GM19328 (cell line): ENCODE data around the gene VPS52.

Experiments used
- ATAC-seq: cut with Tn5 transposase; IDR thresholded peaks from one replicate; pipeline ENCODE4 v1.9.1; 2021; ENCODE audit warnings: mild to moderate bottlenecking, moderate library complexity; ENCODE audit not compliant: unreplicated experiment

The VPS52 gene

GRCh38 chr6:33305052-33305451 is 33.4 kb upstream of the VPS52 start:
- ATAC-seq: no peak

- ATAC-seq: no peak
Measured at GRCh38 chr6:33304216-33304615, 32.5 kb upstream of the VPS52 start.

DNA sequence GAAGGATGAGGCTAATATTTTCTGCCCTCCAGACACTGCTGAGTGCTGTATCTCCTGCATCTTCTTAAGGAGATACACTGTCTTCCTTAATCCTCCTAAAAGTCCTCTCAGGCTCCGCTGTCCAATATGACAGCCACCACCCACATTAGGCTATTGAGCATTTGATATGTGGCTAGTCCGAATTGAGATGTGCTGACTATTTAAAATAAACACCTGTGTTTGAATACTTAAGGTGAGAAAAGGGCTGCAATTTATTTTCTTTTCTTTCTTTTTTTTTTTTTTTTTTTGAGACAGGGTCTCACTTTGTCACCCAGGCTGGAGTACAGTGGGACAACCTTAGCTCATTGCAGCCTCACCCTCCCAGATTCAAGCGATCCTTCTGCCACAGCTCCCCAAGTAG is 30.2 kb upstream of the VPS52 start:
- ATAC-seq: no peak

- peak; percentile 66 for ATAC-seq
Measured at GRCh38 chr6:33299237-33299944, 27.7 kb upstream of the VPS52 start.

DNA sequence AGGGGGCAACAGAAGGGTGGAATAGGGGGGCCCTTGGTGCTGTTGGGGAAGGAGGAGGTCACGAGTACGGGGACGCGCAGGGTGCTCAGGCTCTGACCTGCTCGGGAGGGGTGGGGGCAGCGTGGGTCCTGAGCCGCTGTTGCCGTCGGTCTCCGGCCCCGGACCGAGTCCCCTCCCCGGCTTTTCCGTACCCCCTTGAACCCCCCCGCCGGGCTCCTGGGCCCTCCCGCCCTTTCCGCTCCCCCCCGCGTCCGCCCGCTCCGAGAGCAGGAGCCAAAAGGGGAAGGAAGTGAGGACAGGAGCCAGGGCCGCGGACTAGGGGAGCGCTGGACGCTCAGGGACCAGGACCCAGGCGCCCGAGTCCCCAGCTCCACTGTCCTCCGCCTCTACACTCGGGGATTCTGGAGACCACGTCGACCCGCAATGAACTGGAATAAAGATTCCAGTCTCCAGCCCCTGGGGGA is 27.1 kb upstream of the VPS52 start, which contains the start of gene RGL2:
Gene RGL2 (minus strand): TSS at position 170 of the 464 bp plus-strand sequence. CDS start 332 bp downstream, outside the sequence.
- peak; percentile 19 for ATAC-seq

- ATAC-seq: no peak
Measured at GRCh38 chr6:33297956-33298772, 26.5 kb upstream of the VPS52 start.

- ATAC-seq: no peak
Measured at GRCh38 chr6:33297406-33297955, 25.8 kb upstream of the VPS52 start.

DNA sequence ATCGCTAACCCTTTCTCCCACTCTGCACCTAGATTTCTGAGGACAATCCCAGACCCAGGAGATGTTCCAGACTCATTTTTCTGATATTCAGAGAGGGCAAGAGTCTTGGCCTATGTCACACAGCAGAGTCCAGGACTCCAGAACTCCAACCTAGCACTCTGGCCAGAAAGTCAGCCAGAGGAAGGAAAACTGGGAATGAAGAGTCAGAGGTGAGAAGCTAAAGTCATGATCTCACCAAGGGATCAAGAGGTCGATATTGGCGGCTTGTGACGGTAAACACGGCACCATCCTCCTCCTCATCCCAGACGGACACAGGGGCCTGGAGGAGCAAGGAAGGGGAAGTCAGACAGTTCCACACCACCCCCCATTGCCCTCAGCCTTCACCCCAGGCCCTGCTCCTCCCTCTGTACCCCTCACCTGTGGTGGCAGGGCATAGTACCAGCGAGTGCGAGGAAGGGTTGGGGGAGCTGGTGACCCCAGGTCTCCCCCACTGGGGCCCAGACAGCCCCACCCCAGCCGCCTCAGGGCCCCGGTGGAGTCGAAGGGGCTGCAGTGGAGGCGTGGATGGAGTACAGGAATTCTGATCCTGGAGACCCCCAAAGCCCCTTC is 25.2 kb upstream of the VPS52 start:
- no peak for ATAC-seq

GRCh38 chr6:33295621-33296369 is 24.1 kb upstream of the VPS52 start:
- no peak for ATAC-seq

DNA sequence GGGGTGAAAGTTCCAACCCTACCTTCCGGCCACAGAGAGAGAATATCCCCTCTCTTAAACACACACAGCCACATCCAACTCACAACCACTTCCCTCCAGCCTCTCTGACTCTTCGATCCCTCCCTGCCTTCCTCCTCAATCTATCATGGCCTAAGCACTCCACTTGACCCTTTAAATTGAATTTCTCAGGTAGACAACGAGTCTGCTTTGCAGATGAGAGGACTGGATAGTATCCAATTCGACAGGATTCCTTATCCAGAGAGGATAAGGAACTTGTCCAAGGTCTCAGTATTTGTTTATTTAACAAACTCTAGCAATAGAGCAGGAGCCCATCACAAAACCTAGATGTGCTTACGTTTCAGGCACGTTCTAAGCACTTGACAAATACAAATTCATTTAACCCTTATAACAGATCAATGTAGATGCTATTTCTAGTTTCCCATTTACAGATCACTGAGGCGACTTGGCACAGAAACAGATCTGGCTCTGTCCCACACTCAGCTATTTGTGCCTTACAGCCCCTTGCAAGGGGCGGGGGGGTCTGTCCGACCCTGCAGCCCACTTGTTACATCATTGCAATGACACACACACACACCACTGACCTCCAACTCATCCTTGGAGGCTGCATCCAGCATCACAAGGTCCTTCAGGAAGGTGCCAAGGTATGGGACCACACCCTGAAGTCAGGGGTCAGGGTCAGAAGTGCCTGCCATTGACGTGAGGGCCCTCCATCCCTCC is 22.6 kb upstream of the VPS52 start:
- ATAC-seq: no peak

DNA sequence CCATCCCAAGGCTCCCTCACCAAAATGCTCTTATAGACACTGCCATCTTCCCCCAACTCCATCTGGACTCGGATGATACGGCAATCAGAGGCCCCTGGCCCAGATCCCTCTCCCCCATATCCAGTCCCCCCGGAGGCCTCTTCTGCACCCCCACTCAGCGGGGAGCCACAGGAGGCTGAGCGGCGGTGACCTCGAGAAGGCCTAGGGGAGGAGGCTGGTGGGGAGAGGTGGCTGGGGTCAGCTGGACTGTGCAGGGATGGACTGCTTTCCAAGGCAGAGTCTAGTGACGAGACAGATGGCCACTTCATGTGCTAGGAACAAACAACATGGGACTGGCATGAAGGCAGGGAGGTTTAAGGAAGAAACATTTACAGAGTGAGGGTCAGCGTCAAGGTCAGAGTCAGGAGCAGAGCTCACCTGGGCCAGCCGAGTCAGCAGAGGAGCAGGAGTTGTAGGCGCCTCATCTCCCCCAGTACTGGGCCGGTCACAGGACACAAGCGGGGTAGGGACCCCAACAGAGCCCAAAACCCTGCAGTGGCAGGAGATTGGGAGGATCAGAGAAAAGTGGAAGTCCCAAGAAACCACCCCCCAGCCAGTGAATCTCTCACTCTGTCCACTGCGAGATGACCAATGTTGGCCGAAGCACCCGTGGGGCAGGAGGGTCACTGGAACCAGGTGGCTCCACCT is 21.5 kb upstream of the VPS52 start:
- ATAC-seq: no peak

GRCh38 chr6:33290459-33290858 is 18.8 kb upstream of the VPS52 start:
- no peak for ATAC-seq

DNA sequence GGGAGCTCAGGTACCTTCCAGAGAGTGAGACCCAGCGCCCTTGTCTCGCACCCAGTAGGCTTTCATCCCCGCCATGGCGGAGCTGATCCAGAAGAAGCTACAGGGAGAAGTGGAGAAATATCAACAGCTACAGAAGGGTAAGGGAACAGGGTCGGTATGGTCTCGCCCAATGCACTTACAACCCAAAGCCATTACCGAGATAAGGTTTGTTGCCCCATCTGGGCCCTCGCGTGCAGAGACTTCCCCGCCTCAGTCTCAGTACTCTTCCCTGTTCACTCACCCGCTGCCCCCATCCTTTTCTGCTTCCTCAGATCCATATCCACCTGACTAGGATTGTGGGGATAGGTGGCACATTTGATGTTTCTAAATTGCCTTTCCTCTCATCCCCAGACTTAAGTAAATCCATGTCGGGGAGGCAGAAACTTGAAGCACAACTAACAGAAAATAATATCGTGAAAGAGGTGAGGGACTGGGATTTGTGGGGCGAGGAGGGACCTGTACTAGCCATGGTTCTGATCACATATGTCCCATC is 18.2 kb upstream of the VPS52 start:
- no peak for ATAC-seq

- peak; percentile 70 for ATAC-seq
Measured at GRCh38 chr6:33288921-33289783, 17.5 kb upstream of the VPS52 start, which contains the start of the genes PFDN6 and WDR46. PFDN6 (plus strand) TSS chr6:33289601; CDS start chr6:33289857, 256 bp downstream. WDR46 (minus strand) TSS chr6:33289239; CDS start chr6:33289170, 69 bp downstream.

DNA sequence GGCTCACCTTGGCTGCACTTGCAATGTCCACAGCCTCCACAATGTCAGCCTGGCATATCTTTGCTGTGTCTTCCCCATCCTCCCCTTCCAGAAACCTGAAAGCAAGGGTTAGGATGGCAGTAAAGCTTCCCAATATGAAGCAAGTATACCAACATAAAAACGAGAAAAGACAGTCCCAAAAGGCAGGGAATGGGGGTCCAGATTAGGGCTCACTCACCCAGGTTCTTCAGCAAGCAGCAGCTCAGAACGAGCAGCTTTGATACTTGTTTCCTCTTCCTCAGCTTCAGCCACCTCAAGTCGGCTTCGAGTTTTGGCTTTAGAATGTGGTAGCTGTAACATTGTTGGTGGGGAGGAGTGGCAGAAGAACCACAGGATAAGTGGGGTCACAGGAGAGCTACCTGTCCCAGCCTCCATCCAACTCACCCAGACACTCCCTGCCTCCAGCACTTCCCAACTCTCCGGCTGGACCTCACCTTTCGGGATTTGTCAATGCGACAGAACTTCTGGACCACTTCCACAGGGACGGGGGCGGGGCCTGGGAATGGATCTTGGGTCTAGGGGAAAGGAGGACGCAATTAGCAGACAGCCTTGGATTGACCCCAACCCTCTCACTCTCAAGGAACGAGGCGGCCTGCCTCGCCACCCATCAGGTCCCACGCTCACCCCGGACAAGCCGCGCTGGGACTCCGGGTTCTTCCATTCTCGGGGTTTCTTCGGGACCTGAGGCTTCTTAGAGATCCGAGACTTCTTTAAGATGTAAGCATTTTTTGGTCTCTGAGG is 16.7 kb upstream of the VPS52 start:
- no peak for ATAC-seq

GRCh38 chr6:33286946-33287914 is 15.6 kb upstream of the VPS52 start:
- no peak for ATAC-seq
